IPS DF 6.9 (cell line): ENCODE data around the gene RAB9B.

Experiments
- DNase-seq: peaks from one replicate; pipeline ENCODE4 v3.0.0-alpha.2; 2013; ENCODE audit warnings: low read depth, low spot score
- H3K27ac ChIP-seq: one replicate; pipeline ENCODE4 v1.5.1; 2013; ENCODE audit warnings: low read length, control low read depth
- H3K27me3 ChIP-seq: 2 replicates; pipeline ENCODE4 v1.6.1; 2013; ENCODE audit warnings: mild to moderate bottlenecking, low read length; ENCODE audit not compliant: control insufficient read depth, insufficient read depth
- H3K36me3 ChIP-seq: 2 replicates; pipeline ENCODE4 v1.6.1; 2013; ENCODE audit warnings: low read length; ENCODE audit not compliant: control insufficient read depth, insufficient read depth
- H3K4me1 ChIP-seq: 2 replicates; pipeline ENCODE4 v1.6.1; 2013; ENCODE audit warnings: low read length; ENCODE audit not compliant: control insufficient read depth, insufficient read depth
- H3K4me3 ChIP-seq: 2 replicates; pipeline ENCODE4 v1.5.1; 2013; ENCODE audit warnings: mild to moderate bottlenecking, low read length
- H3K9me3 ChIP-seq: 2 replicates; pipeline ENCODE4 v1.6.1; 2013; ENCODE audit warnings: low read length, inconsistent platforms; ENCODE audit not compliant: control insufficient read depth, insufficient read depth
- WGBS: extraction: QIAGEN DNeasy Blood & Tissue Kit; methylation state at CpG from one replicate; pipeline ENCODE4 v1.1.7; 2013; ENCODE audit warnings: mixed read lengths, missing lambda C conversion rate; ENCODE audit not compliant: insufficient read length, insufficient coverage; 5-methylcytosine and 5-hydroxymethylcytosine counted together

The RAB9B gene

DNA sequence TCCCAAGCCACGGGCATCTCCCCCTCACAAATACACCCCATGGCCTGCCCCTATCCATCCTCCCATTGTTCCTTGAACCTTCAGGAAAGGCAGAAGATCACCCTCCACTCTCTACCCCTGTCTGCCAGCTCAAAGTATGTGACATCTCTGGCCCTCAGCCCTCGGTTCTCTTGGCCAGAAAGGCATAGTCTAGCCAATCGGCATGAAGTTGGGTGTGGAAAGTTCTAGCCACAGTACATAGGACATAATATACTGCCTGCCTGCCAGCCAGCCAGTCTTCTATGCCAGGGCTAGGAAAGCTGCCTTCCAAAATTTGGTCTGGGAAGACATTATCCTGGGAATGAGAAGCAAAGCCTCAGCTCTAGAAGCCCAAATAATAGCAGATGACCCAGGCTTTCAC lies 58.6 kb downstream of the RAB9B start:
- H3K9me3 ChIP-seq, result no peaks in the 10 kb centered on the region
- H3K4me1 ChIP-seq, result no peaks in the 10 kb centered on the region
- peaks cover 3% of the 10 kb centered on the region; the same call in 1 of the 2 replicates for H3K36me3 ChIP-seq
- no CpG with 5 or more reads among the region's 3 CpGs for WGBS
- no peaks in the 10 kb centered on the region for H3K27me3 ChIP-seq
- H3K4me3 ChIP-seq, result no peak overlapping the region
- no peak overlapping the region for H3K27ac ChIP-seq
- DNase-seq, result no peak
